ENCODE measurements around the gene PIGS. TPM values are rescaled to one million over a fixed set of nuclear protein-coding genes. Genes with fewer than 3 reads are reported as not detected.

PIGS gene
- total and polyA plus RNA-seq, 2 donors, result 19.6 to 25.5 TPM

- no peak for DNase-seq (ENCODE audit: low read depth in 6 of 9, low spot score in 9 of 9)
- H3K27ac ChIP-seq (ENCODE audit: low read depth in 1 of 2, low read length in 1 of 2), result no peak overlapping the region
- peaks cover 0 to 49% of the 10 kb centered on the region in 2 donors for H3K27me3 ChIP-seq (ENCODE audit: control insufficient read depth in 2 of 2, insufficient read depth in 1 of 2, low read length in 1 of 2)
- H3K9me3 ChIP-seq (ENCODE audit: control insufficient read depth in 2 of 2, insufficient read depth in 1 of 2, low read length in 1 of 2), result no peaks in the 10 kb centered on the region
- 91% methylated on average over 3 of the region's 3 CpGs for WGBS
- no peaks in the 10 kb centered on the region for H3K36me3 ChIP-seq (ENCODE audit: control insufficient read depth in 2 of 2, insufficient read depth in 2 of 2, low read length in 1 of 2)
- no peaks in the 10 kb centered on the region for H3K4me1 ChIP-seq (ENCODE audit: control insufficient read depth in 2 of 2, insufficient read depth in 2 of 2, low read length in 2 of 2)
- H3K4me3 ChIP-seq (ENCODE audit: low read length in 2 of 2), result no peak overlapping the region
Measured at GRCh38 chr17:28511858-28512461, 59.4 kb downstream of the PIGS start.

GRCh38 chr17:28509789-28510188 lies 61.5 kb downstream of the PIGS start:
- 61% methylated on average over 7 of the region's 7 CpGs for WGBS
- H3K27ac ChIP-seq (ENCODE audit: low read depth in 1 of 2, low read length in 1 of 2), result no peak overlapping the region
- H3K36me3 ChIP-seq (ENCODE audit: control insufficient read depth in 2 of 2, insufficient read depth in 2 of 2, low read length in 1 of 2), result no peaks in the 10 kb centered on the region
- H3K4me1 ChIP-seq (ENCODE audit: control insufficient read depth in 2 of 2, insufficient read depth in 2 of 2, low read length in 2 of 2), result no peaks in the 10 kb centered on the region
- H3K27me3 ChIP-seq (ENCODE audit: control insufficient read depth in 2 of 2, insufficient read depth in 1 of 2, low read length in 1 of 2), result peaks cover 0 to 56% of the 10 kb centered on the region in 2 donors
- DNase-seq (ENCODE audit: low read depth in 6 of 9, low spot score in 9 of 9), result no peak
- H3K4me3 ChIP-seq (ENCODE audit: low read length in 2 of 2), result no peak overlapping the region
- no peaks in the 10 kb centered on the region for H3K9me3 ChIP-seq (ENCODE audit: control insufficient read depth in 2 of 2, insufficient read depth in 1 of 2, low read length in 1 of 2)

GRCh38 chr17:28508211-28508724 lies 63.1 kb downstream of the PIGS start:
- peak overlapping the region in 1 of 2 donors; percentile 8 for H3K4me3 ChIP-seq (ENCODE audit: low read length in 2 of 2)
- H3K4me1 ChIP-seq (ENCODE audit: control insufficient read depth in 2 of 2, insufficient read depth in 2 of 2, low read length in 2 of 2), result no peaks in the 10 kb centered on the region
- peak overlapping the region in 1 of 2 donors; percentile 6 for H3K27ac ChIP-seq (ENCODE audit: low read depth in 1 of 2, low read length in 1 of 2)
- WGBS, result 81% methylated on average over 11 of the region's 11 CpGs
- peaks cover 0 to 42% of the 10 kb centered on the region in 2 donors for H3K27me3 ChIP-seq (ENCODE audit: control insufficient read depth in 2 of 2, insufficient read depth in 1 of 2, low read length in 1 of 2)
- DNase-seq (ENCODE audit: low read depth in 6 of 9, low spot score in 9 of 9), result no peak
- no peaks in the 10 kb centered on the region for H3K9me3 ChIP-seq (ENCODE audit: control insufficient read depth in 2 of 2, insufficient read depth in 1 of 2, low read length in 1 of 2)
- no peaks in the 10 kb centered on the region for H3K36me3 ChIP-seq (ENCODE audit: control insufficient read depth in 2 of 2, insufficient read depth in 2 of 2, low read length in 1 of 2)

DNA sequence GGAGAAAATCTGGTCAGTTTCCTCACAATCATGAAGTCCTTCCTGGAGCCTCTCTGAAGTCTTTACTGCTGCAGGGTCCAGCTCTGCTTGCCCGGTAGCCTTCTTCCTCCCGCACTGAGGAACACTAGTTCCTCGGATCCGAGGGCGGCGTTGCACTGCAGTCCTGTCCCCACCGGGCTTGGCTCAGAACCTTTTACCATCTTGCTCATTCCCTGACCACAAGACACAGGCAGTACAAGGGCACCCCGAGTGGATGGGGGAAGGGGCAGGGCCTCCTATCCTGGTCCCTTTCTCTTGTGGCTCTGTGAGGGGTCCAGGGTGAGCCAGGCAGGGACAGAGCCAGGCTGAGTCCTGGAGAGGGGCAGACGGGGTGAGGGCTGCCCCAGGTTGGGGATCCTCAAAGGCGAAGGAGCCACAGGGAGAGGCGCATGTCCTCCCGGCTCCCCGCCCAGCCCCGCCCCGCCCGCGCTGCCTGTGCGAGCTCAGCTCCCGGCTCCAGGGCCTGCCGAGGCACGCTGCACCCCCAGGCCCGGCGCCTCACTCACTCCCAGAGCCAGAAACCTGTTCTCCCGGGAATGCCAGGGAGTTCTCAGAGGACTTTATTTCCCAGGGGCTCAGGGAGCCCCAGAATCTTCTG lies 63.6 kb downstream of the PIGS start:
- H3K36me3 ChIP-seq (ENCODE audit: control insufficient read depth in 2 of 2, insufficient read depth in 2 of 2, low read length in 1 of 2), result no peaks in the 10 kb centered on the region
- no peaks in the 10 kb centered on the region for H3K9me3 ChIP-seq (ENCODE audit: control insufficient read depth in 2 of 2, insufficient read depth in 1 of 2, low read length in 1 of 2)
- DNase-seq (ENCODE audit: low read depth in 6 of 9, low spot score in 9 of 9), result no peak
- H3K27me3 ChIP-seq (ENCODE audit: control insufficient read depth in 2 of 2, insufficient read depth in 1 of 2, low read length in 1 of 2), result peaks cover 0 to 42% of the 10 kb centered on the region in 2 donors
- H3K27ac ChIP-seq (ENCODE audit: low read depth in 1 of 2, low read length in 1 of 2), result no peak overlapping the region
- no peaks in the 10 kb centered on the region for H3K4me1 ChIP-seq (ENCODE audit: control insufficient read depth in 2 of 2, insufficient read depth in 2 of 2, low read length in 2 of 2)
- 78% methylated on average over 24 of the region's 24 CpGs for WGBS
- H3K4me3 ChIP-seq (ENCODE audit: low read length in 2 of 2), result peak overlapping the region in 1 of 2 donors; percentile 32

DNA sequence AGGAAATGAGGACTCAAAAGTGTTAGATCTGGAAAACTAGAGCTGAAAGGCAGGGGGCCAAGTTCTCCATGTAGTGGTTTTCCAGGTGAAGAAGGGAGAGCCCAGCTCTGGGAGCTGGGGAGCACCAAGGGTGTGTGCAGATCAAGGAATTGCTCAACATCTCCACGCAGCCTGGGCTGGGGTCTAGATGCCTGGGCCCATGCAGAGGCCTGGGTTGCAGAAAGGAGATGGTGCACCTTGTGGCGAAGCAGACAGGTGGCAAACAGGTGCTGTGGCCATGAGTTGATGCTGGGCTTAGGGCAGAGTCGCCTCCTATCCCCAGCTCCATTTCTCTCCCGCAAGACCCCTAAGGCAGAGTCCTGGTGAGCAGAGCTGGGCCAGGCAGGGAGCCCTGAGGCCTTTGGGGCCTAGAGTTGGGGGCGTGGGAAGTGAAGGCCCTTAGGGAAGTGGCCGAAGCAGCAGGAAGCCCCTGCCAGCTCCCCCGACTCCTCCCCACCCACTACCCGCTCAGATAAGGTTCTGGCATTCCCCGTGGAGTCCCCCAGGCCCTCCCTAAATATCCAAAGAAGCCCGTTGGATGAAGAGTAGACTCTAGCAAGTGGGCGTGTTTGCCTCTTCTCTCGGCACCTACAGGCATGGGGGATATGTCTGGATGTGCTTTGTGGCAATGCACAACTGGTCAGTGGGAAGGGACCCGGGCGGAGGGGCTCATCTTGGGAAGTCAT lies 64.4 kb downstream of the PIGS start:
- peak overlapping the region in 1 of 2 donors; percentile 55 for H3K27ac ChIP-seq (ENCODE audit: low read depth in 1 of 2, low read length in 1 of 2)
- peaks cover 0 to 40% of the 10 kb centered on the region in 2 donors for H3K27me3 ChIP-seq (ENCODE audit: control insufficient read depth in 2 of 2, insufficient read depth in 1 of 2, low read length in 1 of 2)
- H3K4me3 ChIP-seq (ENCODE audit: low read length in 2 of 2), result peak overlapping the region in 1 of 2 donors; percentile 32
- 94% methylated on average over 14 of the region's 14 CpGs for WGBS
- DNase-seq (ENCODE audit: low read depth in 6 of 9, low spot score in 9 of 9), result no peak
- H3K36me3 ChIP-seq (ENCODE audit: control insufficient read depth in 2 of 2, insufficient read depth in 2 of 2, low read length in 1 of 2), result no peaks in the 10 kb centered on the region
- no peaks in the 10 kb centered on the region for H3K4me1 ChIP-seq (ENCODE audit: control insufficient read depth in 2 of 2, insufficient read depth in 2 of 2, low read length in 2 of 2)
- H3K9me3 ChIP-seq (ENCODE audit: control insufficient read depth in 2 of 2, insufficient read depth in 1 of 2, low read length in 1 of 2), result no peaks in the 10 kb centered on the region

DNA sequence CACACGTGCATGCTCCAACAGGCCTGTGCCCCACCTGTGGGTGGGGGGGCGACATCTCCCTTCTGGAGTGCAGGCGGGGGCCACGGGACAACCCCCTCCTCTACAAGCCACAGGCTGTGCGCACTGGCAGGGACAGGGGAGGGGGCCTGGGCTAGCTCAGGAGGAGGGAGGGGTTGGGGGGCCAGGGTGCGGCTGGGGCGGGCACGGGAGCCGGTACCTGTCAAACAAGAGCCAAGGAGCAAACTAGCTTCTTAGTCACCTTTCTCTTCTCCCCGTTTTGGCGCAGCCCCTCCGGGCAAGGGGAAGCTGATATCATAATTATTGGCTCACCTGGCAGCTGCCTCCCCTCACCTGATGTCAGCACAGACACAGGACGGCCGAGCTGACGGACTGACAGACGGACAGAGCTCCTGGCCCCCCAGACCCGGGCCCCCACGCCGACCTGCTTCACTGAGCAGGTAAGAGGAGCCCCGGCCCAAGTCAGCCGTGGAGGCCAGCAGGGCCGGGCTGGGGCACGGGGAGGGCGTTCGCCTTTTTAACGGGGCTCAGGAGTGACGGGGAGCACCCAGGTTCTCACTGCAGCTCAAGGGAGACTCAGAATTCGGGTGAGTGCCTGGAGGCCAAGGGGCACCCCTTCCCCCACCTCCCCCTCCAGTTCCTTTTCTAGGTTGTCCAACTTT lies 65.2 kb downstream of the PIGS start, which contains the start of gene FOXN1:
FOXN1 (plus strand) TSS at position 363 of the 680 bp plus-strand sequence. CDS start 17,622 bp downstream, outside the sequence.
- 92% methylated on average over 28 of the region's 28 CpGs for WGBS
- Histone ChIP-seq H3K27ac (ENCODE audit: low read depth in 1 of 2, low read length in 1 of 2) (peak within 1 kb of the TSS; percentile 18 to 68), H3K36me3 (ENCODE audit: control insufficient read depth in 2 of 2, insufficient read depth in 2 of 2, low read length in 1 of 2) (no peaks in the 10 kb centered on the region), H3K27me3 (ENCODE audit: control insufficient read depth in 2 of 2, insufficient read depth in 1 of 2, low read length in 1 of 2) (peaks cover 0 to 35% of the 10 kb centered on the region in 2 donors), H3K9me3 (ENCODE audit: control insufficient read depth in 2 of 2, insufficient read depth in 1 of 2, low read length in 1 of 2) (no peaks in the 10 kb centered on the region), H3K4me1 (ENCODE audit: control insufficient read depth in 2 of 2, insufficient read depth in 2 of 2, low read length in 2 of 2) (peaks cover 0 to 7% of the 10 kb centered on the region in 2 donors), H3K4me3 (ENCODE audit: low read length in 2 of 2) (peak within 1 kb of the TSS in 1 of 2 donors; percentile 32)
- DNase-seq (ENCODE audit: low read depth in 6 of 9, low spot score in 9 of 9), result no peak

GRCh38 chr17:28503420-28503819 lies 67.9 kb downstream of the PIGS start:
- H3K27ac ChIP-seq (ENCODE audit: low read depth in 1 of 2, low read length in 1 of 2), result no peak overlapping the region
- H3K27me3 ChIP-seq (ENCODE audit: control insufficient read depth in 2 of 2, insufficient read depth in 1 of 2, low read length in 1 of 2), result peaks cover 0 to 23% of the 10 kb centered on the region in 2 donors
- no peak overlapping the region for H3K4me3 ChIP-seq (ENCODE audit: low read length in 2 of 2)
- peaks cover 0 to 7% of the 10 kb centered on the region in 2 donors for H3K4me1 ChIP-seq (ENCODE audit: control insufficient read depth in 2 of 2, insufficient read depth in 2 of 2, low read length in 2 of 2)
- no peaks in the 10 kb centered on the region for H3K36me3 ChIP-seq (ENCODE audit: control insufficient read depth in 2 of 2, insufficient read depth in 2 of 2, low read length in 1 of 2)
- no peaks in the 10 kb centered on the region for H3K9me3 ChIP-seq (ENCODE audit: control insufficient read depth in 2 of 2, insufficient read depth in 1 of 2, low read length in 1 of 2)
- WGBS, result 90% methylated on average over 3 of the region's 3 CpGs
- no peak for DNase-seq (ENCODE audit: low read depth in 6 of 9, low spot score in 9 of 9)
